HG03139 (cell line): ENCODE data around the gene TADA3.

ENCODE experiments used
- ATAC-seq: cut with Tn5 transposase; IDR thresholded peaks from one replicate; pipeline ENCODE4 v1.9.1; 2021; ENCODE audit not compliant: unreplicated experiment

The TADA3 gene

DNA sequence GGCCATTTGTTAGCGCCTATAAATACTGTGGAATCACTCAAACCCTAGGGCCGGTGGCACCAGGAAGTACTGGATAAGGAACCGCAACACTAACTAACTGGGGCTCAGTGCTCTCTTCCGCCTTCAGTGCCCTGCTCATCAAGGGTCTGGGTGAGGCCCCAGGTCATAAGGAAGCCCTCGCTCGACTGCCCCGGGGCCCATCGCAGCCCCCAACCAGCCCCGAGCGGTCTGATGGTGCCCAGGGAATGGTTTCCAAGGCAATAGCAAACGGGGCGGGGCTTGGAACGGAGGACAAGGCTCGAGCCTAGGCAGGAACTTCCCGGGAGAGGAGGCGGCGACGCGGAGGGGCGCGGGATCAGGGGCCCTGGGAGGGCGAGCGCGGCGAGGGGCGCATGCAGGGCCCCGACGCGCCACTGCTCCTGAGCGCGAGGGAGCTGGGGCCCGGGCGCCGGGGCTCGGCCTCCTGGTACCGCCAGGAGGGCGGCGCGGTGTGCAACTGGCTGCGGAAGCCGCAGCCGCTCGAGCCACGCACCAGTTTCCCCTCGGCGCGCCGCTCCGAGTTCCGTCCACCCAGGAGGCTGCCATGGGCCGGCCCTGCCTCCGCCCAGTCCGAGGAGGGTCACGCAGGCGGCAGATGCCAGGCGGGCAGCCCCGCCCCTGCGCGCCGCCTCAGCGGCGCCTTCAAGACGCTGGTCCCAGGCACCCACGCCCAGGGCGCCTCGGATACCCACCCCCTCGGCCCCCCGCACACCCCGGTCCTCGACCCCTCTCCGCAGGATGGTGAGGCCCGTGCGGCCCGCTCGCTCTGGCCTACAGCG, 17.6 kb upstream of the TADA3 start, which contains the start of gene TTLL3:
TTLL3 (plus strand) TSS at position 648 of the 818 bp plus-strand sequence. CDS start 400 bp downstream, outside the sequence.
- no peak for ATAC-seq

DNA sequence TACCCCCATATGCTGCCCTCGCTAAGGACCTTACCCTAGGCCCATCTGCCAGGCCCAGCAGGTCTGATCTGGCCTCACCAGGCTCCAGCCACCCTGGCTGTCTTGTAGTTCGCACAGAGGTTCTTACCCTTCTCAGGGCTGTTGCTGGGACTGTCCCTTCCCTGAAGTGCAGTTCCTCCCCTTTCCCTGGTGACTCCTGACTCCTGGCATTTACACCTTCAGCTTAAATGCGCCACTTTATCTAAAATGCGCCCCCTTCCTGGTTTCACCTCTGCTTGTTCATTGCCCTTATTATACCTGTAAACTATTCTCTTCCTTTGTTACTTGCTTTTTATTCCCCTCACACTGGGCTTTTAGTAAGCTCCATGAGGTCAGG, 17.0 kb upstream of the TADA3 start:
- no peak for ATAC-seq

DNA sequence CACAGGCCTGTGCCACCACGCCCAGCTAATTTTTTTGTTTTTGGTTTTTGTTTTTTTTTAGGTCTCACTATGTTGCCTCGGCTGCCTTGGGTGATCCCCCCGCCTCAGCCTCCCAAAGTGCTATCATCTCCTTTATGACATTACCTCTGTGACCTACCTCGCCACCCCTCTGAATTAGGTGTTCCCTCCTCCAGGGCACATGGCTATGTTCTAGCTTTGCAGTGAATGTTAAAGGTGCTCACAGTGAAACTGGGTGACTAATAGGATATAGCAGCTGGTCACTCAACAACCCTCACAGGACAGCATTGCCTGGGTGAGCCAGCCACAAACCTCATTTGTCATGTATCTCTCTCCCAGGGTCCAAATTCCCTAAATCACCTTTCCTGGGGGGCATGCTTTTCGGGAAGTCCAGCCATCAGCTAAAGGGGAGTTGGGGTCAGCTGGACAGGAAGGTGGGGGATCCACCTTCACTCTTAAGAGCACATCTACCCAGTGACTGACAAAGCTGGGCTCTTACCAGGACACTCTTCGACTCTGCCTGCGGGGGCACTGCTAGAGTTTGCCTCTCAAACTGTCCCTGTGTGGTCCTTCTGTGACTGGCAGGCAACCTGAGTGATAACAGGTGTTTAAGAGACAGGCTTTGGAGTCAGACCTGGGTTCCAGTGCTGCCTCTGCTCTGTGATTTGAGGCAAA, 16.2 kb upstream of the TADA3 start:
- ATAC-seq = no peak

DNA sequence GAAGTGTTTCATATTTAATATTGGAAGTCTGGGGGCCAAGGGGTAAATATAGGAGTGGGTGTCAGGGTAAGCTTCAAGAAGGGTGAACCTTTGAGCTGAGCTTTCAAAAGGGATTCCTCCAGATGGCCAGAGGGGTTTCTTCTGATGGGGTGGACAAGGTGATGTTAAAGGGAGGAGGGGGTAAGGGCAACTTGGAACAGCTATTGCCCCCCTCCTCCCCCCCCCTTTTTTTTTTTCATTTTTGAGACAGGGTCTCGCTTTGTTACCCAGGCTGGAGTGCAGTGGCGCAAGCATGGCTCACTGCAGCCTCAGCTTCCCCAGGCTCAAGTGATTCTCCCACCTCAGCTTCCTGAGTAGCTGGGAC, 15.7 kb upstream of the TADA3 start:
- ATAC-seq = no peak

DNA sequence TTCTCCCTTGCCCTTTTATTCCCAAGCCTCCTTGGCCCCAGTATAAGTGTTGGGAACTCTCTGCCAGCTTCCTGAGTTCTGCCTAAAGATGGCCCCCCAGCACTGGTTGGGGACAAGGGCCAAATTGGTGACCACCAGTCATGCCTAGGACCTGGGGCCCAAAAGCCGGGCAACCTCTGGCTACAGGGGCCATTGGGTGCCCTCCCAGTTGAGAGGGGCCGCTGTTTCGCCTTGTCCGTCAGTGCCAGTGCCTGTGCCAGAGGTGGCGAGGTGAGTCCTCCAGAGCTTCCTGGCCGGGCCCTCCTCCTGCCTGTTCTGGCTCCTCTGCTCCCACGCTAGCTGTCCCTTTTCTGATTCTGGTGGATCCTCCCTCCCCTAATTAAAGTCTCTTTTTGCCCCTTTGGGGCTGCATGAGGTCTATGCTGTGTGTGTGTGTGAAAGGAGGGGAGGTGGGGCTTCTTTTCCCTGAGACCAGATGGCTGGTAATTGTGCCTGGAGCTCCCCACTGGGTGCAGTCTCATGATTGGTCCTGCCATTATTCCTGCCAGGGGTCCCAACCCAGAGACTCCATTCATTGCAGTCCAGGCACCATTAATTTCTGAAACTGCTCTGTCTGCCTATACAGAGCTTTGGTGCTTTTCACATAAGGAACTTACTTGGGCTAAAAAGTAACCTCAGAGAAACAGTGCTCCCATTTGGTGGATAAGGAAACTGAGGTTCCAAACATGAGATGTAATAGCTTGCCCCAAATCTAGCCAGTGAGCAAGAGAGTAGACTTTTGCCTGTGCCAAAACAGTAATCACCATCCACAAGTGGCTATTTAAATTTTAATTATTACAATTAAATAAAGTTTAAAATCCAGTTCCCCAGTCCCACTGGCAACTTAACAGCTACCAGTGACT, 14.7 kb upstream of the TADA3 start:
- no peak for ATAC-seq

DNA sequence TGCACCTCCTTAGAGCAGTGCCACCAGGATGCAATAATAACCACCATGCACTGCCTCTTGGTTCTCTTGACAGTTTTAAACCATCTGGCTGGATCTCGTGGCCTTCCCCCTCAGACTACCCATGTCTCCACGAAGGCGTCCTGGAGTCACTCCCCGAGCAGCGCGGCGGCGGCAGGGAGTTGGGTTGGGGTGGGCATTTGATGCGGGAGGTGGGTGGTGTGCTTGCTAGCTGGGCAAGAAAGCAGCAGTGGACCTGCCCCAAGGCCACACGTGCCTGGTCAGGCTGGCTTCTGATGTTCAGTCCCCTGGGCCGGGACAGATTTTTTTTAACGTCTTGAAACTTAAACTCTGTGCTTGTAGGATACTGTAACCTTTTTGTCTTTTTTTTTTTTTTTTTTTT, 13.9 kb upstream of the TADA3 start:
- ATAC-seq = no peak

DNA sequence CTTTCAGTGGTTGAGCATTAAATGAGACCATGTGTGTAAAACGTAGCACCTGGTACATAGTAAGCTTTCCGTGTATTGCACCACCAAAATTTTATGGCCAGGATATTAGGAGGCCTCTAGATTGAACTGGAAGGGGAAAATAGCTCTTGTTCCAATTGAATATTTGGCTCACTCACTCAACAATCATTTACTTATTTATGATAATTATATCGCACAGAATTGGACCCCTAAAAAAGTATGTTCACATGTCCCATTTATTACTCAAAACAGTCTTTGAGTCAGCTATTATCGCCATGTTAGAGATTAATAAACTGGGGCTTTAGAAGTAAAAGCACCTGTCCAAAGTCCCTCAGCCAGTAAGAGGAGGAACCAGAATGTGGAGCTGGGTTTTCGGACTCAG, 12.7 kb upstream of the TADA3 start:
- no peak for ATAC-seq

DNA sequence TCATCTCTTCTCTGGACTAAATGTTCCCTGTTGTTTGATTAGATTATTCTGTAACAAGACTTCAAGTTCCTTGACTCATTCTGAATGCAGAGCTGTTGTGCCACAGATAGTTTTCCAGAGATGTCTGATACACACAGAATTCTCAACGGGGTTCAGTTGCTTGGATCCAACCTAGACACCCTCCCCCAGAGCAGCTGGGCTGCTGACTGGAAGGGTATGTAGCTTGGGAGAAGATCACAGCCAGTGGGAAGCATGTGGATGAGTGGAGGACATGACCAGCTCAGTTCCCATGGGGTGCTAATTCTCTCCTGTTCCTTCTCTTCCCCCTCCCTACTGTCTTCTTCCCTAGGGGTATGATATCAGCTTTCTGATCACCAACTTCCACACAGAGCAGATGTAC, 11.2 kb upstream of the TADA3 start:
- no peak for ATAC-seq

DNA sequence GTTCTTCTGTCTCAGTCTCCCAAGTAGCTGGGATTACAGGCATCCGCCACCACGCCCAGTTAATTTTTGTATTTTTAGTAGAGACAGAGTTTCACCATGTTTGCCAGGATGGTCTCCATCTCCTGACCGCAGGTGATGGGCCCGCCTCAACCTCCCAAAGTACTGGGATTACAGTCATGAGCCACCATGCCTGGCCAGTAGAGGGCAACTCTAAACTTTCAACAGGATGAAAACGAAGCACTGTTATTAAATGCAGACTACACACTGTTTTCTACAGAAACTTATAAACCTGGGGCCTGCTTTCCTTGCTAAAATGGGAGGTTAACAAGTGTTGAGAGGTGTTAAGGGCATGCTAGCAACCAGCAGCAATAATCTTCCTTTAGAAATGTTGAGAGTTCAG, 8.3 kb upstream of the TADA3 start:
- no peak for ATAC-seq

DNA sequence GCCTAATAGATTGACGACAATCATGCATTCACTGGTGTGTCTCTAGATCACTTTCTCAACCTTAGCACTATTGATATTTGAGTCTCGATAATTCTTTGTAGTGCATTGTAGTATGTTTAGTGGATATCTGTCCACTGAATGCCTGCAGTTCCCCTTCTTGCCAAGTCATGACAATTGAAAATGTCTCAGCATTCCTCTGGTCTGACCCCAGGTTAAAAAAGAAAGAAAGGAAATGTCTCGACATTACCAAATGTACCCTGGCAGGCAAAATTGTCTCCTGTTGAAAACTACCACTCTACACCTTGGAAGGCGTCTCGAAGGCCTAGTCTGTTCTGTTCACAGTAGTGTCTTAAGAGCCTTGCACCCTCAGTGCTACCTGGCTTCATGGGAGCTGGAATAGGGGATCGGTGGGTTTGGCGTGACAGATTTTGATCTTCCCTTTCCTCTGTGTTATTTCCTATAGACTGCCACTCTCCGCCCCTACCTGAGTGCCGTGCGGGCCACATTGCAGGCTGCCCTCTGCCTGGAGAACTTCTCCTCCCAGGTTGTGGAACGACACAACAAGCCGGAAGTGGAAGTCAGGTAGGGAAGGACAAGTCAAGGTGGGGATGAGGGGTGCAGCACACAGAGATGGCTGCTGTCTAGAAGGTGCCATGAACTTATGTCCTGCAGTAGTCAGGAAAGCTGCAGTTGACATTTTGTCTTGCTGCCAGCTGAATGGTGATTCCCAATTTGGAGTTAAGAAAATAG, 5.1 kb upstream of the TADA3 start:
- ATAC-seq = no peak

DNA sequence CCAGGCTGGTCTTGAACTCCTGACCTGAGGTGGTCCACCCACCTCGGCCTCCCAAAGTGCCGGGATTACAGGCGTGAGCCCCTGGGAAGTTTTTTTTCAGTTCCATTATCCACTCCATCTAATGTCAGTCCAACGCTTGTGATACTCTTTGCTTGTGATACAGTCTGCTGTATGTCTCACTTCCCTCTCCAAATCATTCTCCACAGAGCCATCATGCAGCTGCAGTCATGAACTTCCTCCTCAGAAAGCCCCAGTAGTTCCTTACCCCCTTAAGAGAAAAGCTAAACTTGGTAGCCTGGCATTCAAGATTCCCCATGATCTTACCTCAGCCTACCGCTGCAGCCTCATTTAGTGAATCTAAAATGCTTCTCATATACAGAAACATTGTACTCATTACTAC, 2.9 kb upstream of the TADA3 start:
- no peak for ATAC-seq

DNA sequence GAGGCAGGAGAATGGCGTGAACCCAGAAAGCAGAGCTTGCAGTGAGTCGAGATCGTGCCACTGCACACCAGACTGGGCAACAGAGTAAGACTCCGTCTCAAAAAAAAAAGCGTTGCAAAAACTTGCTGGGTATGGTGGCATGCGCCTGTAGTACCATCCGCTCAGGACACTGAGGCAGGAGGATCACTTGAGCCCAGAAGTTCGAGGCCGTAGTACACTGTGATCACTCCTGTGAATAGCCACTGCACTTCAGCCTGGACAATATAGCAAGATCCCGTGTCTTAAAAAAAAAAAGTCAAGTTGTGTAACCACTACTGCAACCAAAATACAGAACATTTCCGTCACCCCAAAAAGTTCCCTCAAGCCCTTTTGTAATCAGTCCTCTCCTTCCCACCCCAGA, 2.1 kb upstream of the TADA3 start:
- ATAC-seq = no peak

DNA sequence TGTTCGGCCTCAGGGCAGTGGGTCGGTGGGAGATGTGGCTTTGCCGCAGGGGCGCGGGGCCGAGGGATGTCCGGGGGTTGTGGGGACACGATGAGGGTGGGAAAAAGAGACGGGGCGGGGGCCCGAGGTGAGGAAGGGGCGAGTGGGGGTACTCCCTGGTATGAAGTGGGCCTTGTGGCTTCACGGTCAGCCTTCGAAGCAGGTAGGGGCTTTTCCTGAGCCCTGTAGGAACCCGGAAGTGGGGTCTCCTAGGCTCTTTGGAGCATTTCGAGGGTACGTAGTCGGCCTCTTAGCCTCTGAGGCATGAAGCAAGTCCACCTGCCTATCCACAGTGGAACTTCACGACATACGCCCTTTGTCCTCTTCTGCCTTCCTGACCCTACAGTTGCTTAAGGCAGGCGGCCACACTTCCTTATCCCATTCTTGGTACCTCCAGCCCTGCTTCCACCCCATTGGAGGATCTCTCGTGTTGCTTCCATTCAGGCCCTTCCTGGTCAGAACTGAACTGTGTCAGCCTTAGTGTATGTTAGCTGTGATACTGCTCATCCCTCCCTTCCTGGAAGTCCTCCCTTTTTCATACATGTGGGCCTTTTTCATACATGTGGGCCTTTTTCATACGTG, 998 bp upstream of the TADA3 start:
- ATAC-seq = no peak

DNA sequence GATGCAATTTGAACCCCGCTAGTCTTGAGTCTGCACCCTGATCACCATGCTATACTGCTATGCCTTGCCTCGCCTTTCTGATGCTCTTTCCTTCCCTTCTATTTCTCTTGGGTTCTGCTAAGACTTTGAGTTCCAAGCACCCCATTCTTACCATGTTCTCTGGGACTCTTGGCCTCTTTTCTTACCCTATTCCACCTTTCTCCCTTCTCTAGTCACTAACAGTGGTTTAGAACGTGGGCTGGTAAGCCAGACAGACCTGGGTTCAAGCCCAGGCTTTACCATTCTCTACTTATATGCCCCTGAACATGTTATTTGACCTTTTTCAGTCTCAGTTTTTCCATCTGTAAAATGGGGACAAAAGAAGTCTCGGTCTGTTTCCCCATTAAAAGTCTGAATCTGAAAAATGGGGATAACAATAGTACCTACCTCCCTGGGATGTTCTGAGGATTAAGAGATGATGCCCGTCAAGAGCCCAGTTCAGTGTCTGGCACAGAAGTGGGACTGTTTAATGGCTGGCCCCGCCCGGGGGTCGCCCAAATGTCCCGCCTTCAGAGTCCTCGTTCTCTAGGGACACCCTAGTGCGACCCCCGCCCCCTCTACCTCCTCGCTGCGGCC, 376 bp downstream of the TADA3 start:
- no peak for ATAC-seq

DNA sequence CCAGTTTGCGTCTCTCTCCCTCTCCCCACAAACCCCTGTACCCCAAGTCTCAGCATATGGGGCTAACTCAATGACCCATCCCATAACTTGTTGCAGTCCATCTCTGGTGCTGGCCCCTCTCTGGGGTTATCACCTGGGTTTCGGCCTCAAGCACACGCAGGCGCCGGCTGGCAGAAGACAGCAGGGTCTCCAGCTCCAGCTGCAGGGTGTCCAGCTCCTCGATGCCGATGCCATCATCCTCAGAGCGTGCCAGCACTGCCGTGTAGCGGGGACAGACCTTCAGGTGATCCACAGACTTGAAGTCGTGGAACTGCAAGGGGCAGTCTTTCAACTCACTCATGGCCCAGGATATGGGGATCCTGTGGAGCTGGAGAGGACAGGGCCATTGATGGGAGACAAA, 1.1 kb downstream of the TADA3 start:
- no peak for ATAC-seq

DNA sequence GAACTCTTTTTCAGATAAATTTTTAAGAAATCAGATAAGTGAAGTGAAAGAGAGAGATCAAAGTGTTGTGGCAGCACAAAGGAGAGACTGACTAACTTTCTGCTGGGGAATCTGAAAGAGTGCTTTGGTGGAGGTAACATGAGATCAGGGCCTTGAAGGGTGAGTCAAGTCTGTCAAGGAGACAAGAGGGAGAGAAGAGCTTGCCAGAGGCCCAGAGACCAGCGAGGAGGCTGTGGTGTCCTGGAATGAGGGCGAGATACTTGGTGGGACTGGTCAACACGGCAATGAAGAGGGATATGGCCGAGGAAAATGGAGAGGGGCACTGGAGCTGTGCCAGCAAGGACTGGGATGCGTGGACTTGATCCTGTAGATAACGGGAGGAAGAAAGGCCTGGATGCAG, 4.6 kb downstream of the TADA3 start:
- no peak for ATAC-seq

DNA sequence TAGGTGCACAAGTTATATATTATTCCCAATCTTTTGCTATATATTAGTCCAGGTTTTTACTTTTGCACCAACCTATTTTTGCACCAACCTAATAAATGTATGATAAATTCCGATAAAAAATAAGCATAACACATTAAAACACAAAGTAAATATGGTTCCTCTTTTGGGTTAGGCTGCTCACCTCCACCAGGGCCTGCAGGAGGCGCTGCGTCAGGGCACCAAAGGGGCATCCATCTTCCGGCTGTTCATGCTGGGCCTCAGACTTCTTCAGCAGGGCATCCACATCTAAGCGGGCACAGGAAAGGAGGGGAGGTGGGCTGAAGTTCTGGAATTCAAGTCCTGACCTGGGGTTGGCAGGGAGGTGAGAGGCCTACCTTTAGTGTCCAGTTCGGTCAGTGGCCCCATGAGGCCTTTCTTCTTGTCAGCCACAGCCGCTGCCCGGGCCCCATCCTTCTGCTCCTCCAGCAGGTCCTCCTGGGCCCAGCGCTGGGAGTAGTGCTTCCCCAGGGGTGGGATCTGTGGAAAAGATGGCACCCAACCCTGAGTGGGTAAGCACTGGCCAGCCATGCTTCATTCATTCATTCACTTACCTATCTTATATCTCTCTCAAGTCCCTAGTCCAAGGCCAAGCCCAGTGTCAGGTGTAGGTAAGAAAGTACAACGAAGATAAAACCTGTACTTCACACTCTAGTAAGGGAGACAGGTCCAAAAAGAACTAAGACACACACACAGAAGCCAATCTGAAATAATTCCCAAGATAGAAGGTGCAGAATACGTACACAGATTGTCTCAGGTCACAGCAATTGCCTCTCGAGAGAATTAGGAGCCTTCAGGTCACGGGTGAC, 5.2 kb downstream of the TADA3 start:
- ATAC-seq = no peak

DNA sequence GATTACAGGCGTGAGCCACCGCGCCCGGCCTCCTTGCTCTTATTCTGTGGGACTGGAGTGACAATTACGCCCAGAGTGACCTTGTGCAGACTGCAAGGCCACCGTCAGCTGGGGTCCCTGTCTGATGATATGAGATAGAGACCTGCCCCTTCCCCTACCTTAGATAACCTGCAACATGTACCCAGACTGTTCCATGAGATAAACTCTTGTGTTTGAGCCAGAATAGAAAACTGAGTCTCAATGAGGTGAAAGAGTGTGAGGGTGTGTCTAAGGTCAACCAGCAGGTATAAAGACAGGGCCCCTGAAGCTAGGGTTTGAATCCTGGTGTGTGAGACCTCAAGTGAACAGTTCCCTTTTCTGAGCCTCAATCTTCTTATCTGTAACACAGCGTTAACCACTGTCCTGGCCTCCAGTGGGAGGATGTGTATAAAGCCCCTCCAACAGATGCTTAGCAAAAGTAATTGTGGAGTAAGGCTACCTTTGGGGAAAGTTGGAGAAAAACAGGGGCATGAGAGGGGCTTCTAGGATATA, 6.0 kb downstream of the TADA3 start:
- ATAC-seq = no peak

DNA sequence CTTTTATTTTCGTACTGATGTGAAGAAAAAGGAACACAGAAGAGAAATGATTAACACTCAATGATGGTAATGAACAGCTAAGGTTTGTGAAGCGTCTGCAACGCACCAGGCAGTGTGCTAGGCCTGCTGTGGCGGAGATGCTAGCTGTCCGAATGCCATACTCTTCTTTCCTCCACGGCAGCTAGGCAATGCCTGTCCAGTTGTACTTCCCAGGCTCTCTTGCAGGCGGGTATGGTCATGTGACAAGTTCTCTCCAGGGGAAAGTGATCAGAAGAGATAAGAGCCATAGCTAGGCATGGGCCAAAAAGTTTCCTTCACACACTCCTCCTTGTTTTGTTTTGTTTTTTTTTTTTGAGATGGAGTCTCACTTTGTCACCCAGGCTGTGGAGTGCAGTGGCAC, 6.7 kb downstream of the TADA3 start:
- ATAC-seq = no peak
